ENCODE measurements around the gene MCM10. TPM values are rescaled to one million over a fixed set of nuclear protein-coding genes. Genes with fewer than 3 reads are reported as not detected.

MCM10 gene
- total RNA-seq, 4 donors from 2014 or later = 1.3 to 15.7 (median 4.0) TPM

DNA sequence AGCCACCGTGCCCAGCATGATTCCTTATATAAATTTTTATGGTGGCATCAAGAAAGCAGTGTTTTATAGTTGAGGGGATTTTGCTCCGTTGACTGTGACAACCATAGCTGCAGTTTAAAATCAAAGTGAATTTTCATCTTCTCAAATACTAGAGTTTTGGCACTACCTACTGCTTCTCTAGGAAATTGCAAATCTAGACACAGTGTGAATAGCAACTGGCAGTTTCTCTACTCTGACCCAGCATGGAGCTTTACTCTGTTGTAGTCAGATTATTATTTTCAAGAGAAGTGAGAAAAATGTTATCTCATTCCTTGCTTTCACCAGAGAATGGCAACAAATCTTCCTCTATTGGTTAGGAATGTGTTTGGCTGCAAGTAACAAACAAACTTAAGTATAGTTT is 22.9 kb downstream of the MCM10 start:
- no peak for DNase-seq
- no peak for TF ChIP-seq POLR2A (IDR thresholded peaks at IDR 0.05)
- TF ChIP-seq, protein P1, sequence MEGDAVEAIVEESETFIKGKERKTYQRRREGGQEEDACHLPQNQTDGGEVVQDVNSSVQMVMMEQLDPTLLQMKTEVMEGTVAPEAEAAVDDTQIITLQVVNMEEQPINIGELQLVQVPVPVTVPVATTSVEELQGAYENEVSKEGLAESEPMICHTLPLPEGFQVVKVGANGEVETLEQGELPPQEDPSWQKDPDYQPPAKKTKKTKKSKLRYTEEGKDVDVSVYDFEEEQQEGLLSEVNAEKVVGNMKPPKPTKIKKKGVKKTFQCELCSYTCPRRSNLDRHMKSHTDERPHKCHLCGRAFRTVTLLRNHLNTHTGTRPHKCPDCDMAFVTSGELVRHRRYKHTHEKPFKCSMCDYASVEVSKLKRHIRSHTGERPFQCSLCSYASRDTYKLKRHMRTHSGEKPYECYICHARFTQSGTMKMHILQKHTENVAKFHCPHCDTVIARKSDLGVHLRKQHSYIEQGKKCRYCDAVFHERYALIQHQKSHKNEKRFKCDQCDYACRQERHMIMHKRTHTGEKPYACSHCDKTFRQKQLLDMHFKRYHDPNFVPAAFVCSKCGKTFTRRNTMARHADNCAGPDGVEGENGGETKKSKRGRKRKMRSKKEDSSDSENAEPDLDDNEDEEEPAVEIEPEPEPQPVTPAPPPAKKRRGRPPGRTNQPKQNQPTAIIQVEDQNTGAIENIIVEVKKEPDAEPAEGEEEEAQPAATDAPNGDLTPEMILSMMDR (IDR thresholded peaks at IDR 0.05) = no peak
- H3K4me3 ChIP-seq = no peak overlapping the region
- H3K27ac ChIP-seq = no peak overlapping the region
- no peaks in the 10 kb centered on the region for H3K9me3 ChIP-seq
- no peaks in the 10 kb centered on the region for H3K27me3 ChIP-seq
- H3K36me3 ChIP-seq = no peaks in the 10 kb centered on the region
- H3K4me1 ChIP-seq = no peaks in the 10 kb centered on the region

DNA sequence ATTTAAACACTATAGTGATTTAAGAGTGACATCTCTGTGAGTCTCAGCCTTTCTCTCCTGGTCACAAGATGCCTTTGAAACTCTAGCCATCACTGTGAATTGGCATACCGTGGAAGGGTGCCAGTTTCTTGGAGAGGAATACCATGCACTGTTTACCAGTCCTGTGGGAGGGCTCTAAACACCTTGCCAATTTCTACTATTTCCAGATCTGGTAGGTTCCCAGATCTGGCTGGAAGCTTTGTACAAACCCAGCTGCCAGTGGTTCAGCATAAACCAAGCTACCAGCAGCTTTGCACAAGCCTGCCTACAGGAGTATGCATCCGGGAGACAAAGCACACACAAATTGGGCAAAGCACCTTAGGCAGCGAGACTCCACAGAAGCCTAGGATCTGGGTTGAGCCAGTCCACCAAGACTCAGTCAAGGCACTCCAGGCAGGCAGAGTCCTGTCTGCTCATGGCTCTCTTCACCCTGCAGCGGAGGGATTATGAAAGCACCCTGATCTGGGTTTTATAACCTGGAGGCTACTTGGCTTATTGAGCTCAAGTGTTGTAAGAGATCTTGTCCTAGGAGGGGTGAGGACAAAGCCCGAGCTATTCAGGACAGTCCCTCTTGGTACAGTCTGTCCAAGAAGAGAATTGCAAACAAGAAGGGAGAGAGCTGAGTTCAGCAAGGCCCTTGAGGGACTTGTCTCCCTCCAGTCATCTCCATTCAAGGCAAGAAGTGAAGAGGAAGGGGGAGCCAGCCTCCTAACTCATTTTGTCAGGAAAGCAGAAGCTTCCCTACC is 23.6 kb downstream of the MCM10 start:
- H3K27ac ChIP-seq = no peak overlapping the region
- no peak for DNase-seq

DNA sequence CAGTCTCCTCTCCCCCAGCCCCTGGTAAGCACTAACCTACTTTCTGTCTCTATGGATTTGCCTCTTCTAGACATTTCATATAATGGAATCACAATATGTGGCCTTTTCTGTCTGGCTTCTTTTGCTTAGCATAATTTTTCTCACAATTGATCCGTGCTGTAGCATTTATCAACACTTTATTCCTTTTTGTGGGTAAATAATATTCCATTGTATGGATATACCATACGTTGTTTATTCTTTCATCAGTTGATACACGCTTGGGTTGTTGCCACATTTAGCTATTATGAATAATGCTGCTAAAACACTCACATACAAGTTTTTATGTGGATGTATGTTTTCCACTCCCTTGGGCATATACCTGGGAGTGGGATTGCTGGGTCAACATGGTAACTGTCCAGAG is 25.8 kb downstream of the MCM10 start:
- TF ChIP-seq, protein P1 (IDR thresholded peaks at IDR 0.05) = no peak
- TF ChIP-seq POLR2A (IDR thresholded peaks at IDR 0.05) = no peak
- Histone ChIP-seq H3K9me3 (no peaks in the 10 kb centered on the region), H3K4me3 (no peak overlapping the region), H3K27ac (no peak overlapping the region), H3K27me3 (no peaks in the 10 kb centered on the region), H3K4me1 (no peaks in the 10 kb centered on the region), H3K36me3 (no peaks in the 10 kb centered on the region)
- DNase-seq = no peak

More for the DNA sequence above, 23.6 kb downstream of the MCM10 start:
- H3K9me3 ChIP-seq = no peaks in the 10 kb centered on the region
- TF ChIP-seq, protein P1 (IDR thresholded peaks at IDR 0.05) = no peak
- no peak for TF ChIP-seq POLR2A (IDR thresholded peaks at IDR 0.05)
- no peak overlapping the region for H3K4me3 ChIP-seq
- no peaks in the 10 kb centered on the region for H3K36me3 ChIP-seq
- H3K27me3 ChIP-seq = no peaks in the 10 kb centered on the region
- H3K4me1 ChIP-seq = no peaks in the 10 kb centered on the region

DNA sequence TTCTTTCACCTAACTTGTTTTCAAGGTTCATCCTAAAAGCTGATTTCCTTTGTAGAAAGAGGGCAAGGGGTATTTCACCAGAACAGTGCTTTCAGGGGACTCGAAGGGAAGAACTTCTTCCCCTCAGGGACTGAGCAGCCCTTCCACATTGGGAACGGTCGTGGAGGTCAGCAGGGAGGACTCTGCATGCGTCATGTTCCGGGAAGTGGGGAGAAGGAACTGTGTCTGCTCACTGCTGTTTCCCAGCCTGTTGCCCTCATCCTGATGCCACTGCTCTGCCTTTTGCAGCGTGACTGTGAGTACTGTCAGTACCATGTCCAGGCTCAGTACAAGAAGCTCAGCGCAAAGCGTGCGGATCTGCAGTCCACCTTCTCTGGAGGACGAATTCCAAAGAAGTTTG is 27.2 kb downstream of the MCM10 start:
- TF ChIP-seq, protein P1 (IDR thresholded peaks at IDR 0.05) = no peak
- TF ChIP-seq POLR2A (IDR thresholded peaks at IDR 0.05) = no peak
- Histone ChIP-seq H3K9me3 (no peaks in the 10 kb centered on the region), H3K4me3 (no peak overlapping the region), H3K27ac (no peak overlapping the region), H3K4me1 (no peaks in the 10 kb centered on the region), H3K36me3 (no peaks in the 10 kb centered on the region), H3K27me3 (no peaks in the 10 kb centered on the region)
- DNase-seq = no peak

DNA sequence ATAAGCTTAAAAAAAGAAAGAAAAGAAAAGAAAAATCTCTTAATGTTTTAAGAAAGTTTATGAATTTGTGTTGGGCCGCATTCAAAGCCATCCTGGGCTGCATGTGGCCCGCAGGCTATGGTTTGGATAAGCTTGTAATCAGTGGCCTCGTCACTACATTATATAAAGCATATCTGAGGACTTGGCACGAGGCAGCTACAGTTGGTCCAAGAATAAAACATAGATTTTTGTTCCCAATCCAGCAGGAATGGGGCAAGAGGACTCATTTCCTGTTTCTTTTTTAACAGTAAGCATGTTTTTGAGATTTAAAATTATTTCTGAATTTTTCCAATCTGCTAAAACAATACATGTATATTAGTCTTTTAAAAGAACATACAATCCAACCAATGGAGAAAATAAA is 28.6 kb downstream of the MCM10 start:
- Histone ChIP-seq H3K9me3 (no peaks in the 10 kb centered on the region), H3K4me3 (no peak overlapping the region), H3K27me3 (no peaks in the 10 kb centered on the region), H3K27ac (no peak overlapping the region), H3K36me3 (no peaks in the 10 kb centered on the region), H3K4me1 (no peaks in the 10 kb centered on the region)
- no peak for TF ChIP-seq POLR2A (IDR thresholded peaks at IDR 0.05)
- TF ChIP-seq, protein P1 (IDR thresholded peaks at IDR 0.05) = no peak
- DNase-seq = no peak
